Endothelial cell of umbilical vein (primary cell): ENCODE data around the gene RYR2. TPM values are rescaled to one million over a fixed set of nuclear protein-coding genes. Genes with fewer than 3 reads are reported as not detected.

Source experiments
- BruUV-seq: library from RNA; stranded (reverse); fragments of 400-500 nt; replicated peaks from 2 replicates; lab custom pipeline; 2021; lab: Mats Ljungman, UMichigan
- CTCF ChIA-PET: fragments of 300-600, 350-600 bp; sonication (Branson Sonifier 250); formaldehyde crosslinking; loops from one replicate; lab custom pipeline; 2021; ENCODE audit warnings: antibody characterized with exemption, inconsistent platforms; lab: Charles Lee
- POLR2A ChIA-PET: fragments of 300-600, 350-600 bp; sonication (Branson Sonifier 250); formaldehyde crosslinking; loops from one replicate; lab custom pipeline; 2021; ENCODE audit warnings: antibody characterized with exemption, inconsistent platforms; lab: Charles Lee
- DNase-seq: peaks from one replicate; pipeline ENCODE4 v3.0.0-alpha.2; 2011; ENCODE audit warnings: low read depth, low spot score
- FAIRE-seq: peaks from 2 replicates; lab custom pipeline; 2011; peaks lifted over from hg19 to GRCh38; lab: Jason Lieb, UNC
- H2AFZ ChIP-seq: 2 replicates; pipeline ENCODE4 v1.6.0; 2012; ENCODE audit warnings: low read depth, low read length, control low read depth, inconsistent platforms
- H3K27ac ChIP-seq: 2 replicates; pipeline ENCODE4 v1.5.1; 2011; ENCODE audit warnings: low read depth, mild to moderate bottlenecking, control low read depth, low read length, moderate library complexity; ENCODE audit not compliant: insufficient read depth
- H3K27me3 ChIP-seq, 2 experiments: 2 replicates each; pipeline versions ENCODE4 v1.6.0 to v1.6.1; 2011; ENCODE audit warnings: low read length in 2 of 2, mixed read lengths in 1 of 2; ENCODE audit not compliant: control insufficient read depth in 2 of 2, insufficient read depth in 2 of 2
- H3K36me3 ChIP-seq, 2 experiments: 2 replicates in 1 of 2; 3 replicates in 1 of 2; pipeline ENCODE4 v1.5.1; 2011; ENCODE audit warnings: low read length in 2 of 2, mild to moderate bottlenecking in 1 of 2, moderate library complexity in 1 of 2; ENCODE audit not compliant: control insufficient read depth in 2 of 2, insufficient read depth in 2 of 2; ENCODE audit errors: extremely low read depth in 1 of 2
- H3K4me1 ChIP-seq: 3 replicates; pipeline ENCODE4 v1.5.1; 2011; ENCODE audit warnings: mild to moderate bottlenecking, low read length; ENCODE audit not compliant: control insufficient read depth, insufficient read depth; ENCODE audit errors: extremely low read depth
- H3K4me2 ChIP-seq: 2 replicates; pipeline ENCODE4 v1.6.1; 2011; ENCODE audit warnings: low read length, control low read depth, mixed read lengths; ENCODE audit not compliant: insufficient read depth
- H3K4me3 ChIP-seq, 3 experiments: fragments of 200-600 bp in 1 of 3; sonication (generic), shearing (Covaris generic) in 1 of 3; replicated peaks in 1 of 3; 2 replicates each; pipeline ENCODE4 v1.5.1; 2011 to 2016; ENCODE audit warnings: control low read depth in 3 of 3, low read length in 3 of 3, mild to moderate bottlenecking in 2 of 3, inconsistent platforms in 1 of 3, low read depth in 1 of 3, moderate library complexity in 1 of 3; ENCODE audit not compliant: insufficient read depth in 1 of 3
- H3K79me2 ChIP-seq: 2 replicates; pipeline ENCODE4 v1.6.0; 2012; ENCODE audit warnings: low read length, inconsistent platforms; ENCODE audit not compliant: control insufficient read depth, insufficient read depth
- H3K9ac ChIP-seq: replicated peaks from 2 replicates; pipeline ENCODE3; 2011; ENCODE audit warnings: low read length, control low read depth; ENCODE audit not compliant: insufficient read depth; ENCODE audit errors: extremely low read depth
- H3K9me1 ChIP-seq: replicated peaks from 3 replicates; pipeline ENCODE4 v1.6.0; 2011; ENCODE audit warnings: mild to moderate bottlenecking, low read length; ENCODE audit not compliant: control insufficient read depth, insufficient read depth; ENCODE audit errors: extremely low read depth
- H3K9me3 ChIP-seq: replicated peaks from 2 replicates; pipeline ENCODE4 v1.5.1; 2012; ENCODE audit warnings: low read length, inconsistent platforms; ENCODE audit not compliant: control insufficient read depth, insufficient read depth
- H4K20me1 ChIP-seq: replicated peaks from 2 replicates; pipeline ENCODE3; 2011; ENCODE audit warnings: mild to moderate bottlenecking, low read length; ENCODE audit not compliant: control insufficient read depth, insufficient read depth; ENCODE audit errors: extremely low read depth
- CTCF ChIP-seq, 2 donors: IDR thresholded peaks; 1 replicate in 1 of 2; 2 replicates in 1 of 2; pipeline ENCODE4 v1.5.1; 2011; ENCODE audit warnings: low read length in 2 of 2, mild to moderate bottlenecking in 2 of 2, moderate library complexity in 2 of 2, control low read depth in 1 of 2, inconsistent platforms in 1 of 2, low read depth in 1 of 2; ENCODE audit not compliant: insufficient read depth in 1 of 2; ENCODE audit errors: extremely low read depth in 1 of 2
- EZH2 ChIP-seq: IDR thresholded peaks from 2 replicates; pipeline ENCODE4 v1.6.1; 2012; ENCODE audit warnings: borderline replicate concordance, low read depth, mild to moderate bottlenecking, moderate library complexity, low read length, inconsistent platforms; ENCODE audit not compliant: severe bottlenecking
- FOS ChIP-seq: IDR thresholded peaks from 2 replicates; pipeline ENCODE4 v1.6.1; 2011; ENCODE audit warnings: mild to moderate bottlenecking, low read length, moderate library complexity, borderline replicate concordance; ENCODE audit not compliant: insufficient read depth
- GATA2 ChIP-seq: IDR thresholded peaks from 2 replicates; pipeline ENCODE4 v1.7.0; 2011; ENCODE audit warnings: low read depth, mild to moderate bottlenecking, moderate library complexity, mixed read lengths, low read length; ENCODE audit not compliant: insufficient read length, insufficient read depth
- JUN ChIP-seq: IDR thresholded peaks from 2 replicates; pipeline ENCODE4 v1.6.1; 2011; ENCODE audit warnings: borderline replicate concordance, low read depth; ENCODE audit not compliant: insufficient read length, insufficient read depth
- MAX ChIP-seq: IDR thresholded peaks from 2 replicates; pipeline ENCODE4 v1.6.1; 2011; ENCODE audit not compliant: insufficient read depth, insufficient read length
- MYC ChIP-seq: IDR thresholded peaks from one replicate; pipeline ENCODE4 v1.6.1; 2011; ENCODE audit warnings: mild to moderate bottlenecking, low read depth, low read length
- POLR2A ChIP-seq: IDR thresholded peaks from 2 replicates; pipeline ENCODE4 v1.6.1; 2012; ENCODE audit warnings: low read depth, mild to moderate bottlenecking, control low read depth, low read length
- POLR2AphosphoS5 ChIP-seq: IDR thresholded peaks from 2 replicates; pipeline ENCODE4 v1.6.1; 2012; ENCODE audit warnings: low read depth, mild to moderate bottlenecking, control low read depth, low read length, moderate library complexity; ENCODE audit not compliant: insufficient read depth
- dilution Hi-C: fragments of 300-500 bp; cut with MboI; formaldehyde crosslinking; loops from one replicate; pipeline ENCODE4 v1.15.0; 2019; ENCODE audit warnings: low sequenced_read_pairs; ENCODE audit not compliant: extremely low pct_ligation_motif_present
- intact Hi-C: fragments of 100-400 bp; cut with micrococcal nuclease; formaldehyde crosslinking; loops from one replicate; pipeline ENCODE4 v1.10.0; 2022
- polyA plus RNA-seq, 4 experiments: library from polyadenylated mRNA; depleted of rRNA in 3 of 4; stranded (reverse) in 3 of 4; unstranded in 1 of 4; fragments of >200 nt; gene quantifications; 2 replicates each; pipeline versions ENCODE4 v1.2.1 to v1.2.3, GENCODE V29; 2011 to 2012; ENCODE audit warnings: missing spikeins in 1 of 4
- total RNA-seq: library from RNA; stranded (reverse); gene quantifications from 2 replicates; pipeline ENCODE4 v1.2.3, GENCODE V29; 2021

RYR2 gene
- total and polyA plus RNA-seq, 2 donors (not counting 3 experiments of a cell fraction or from before 2014, with no cell fraction given) = not detected

GRCh38 chr1:237736372-237737029, 694.5 kb downstream of the RYR2 start:
- Histone ChIP-seq H3K9me3 (peaks cover 4% of the 10 kb centered on the region), H3K79me2 (no peaks in the 10 kb centered on the region), H3K9me1 (no peaks in the 10 kb centered on the region), H3K9ac (no peak overlapping the region), H3K36me3 (no peaks in the 10 kb centered on the region), H3K27ac (no peak overlapping the region), H3K27me3 (no peaks in the 10 kb centered on the region), H3K4me1 (no peaks in the 10 kb centered on the region), H2AFZ (no peak overlapping the region), H3K4me2 (no peak overlapping the region), H4K20me1 (no peaks in the 10 kb centered on the region), H3K4me3 (no peak overlapping the region)
- POLR2A ChIA-PET = no interaction called here
- intact Hi-C loops (no loop called here), dilution Hi-C loops (no loop called here)
- no TSS peak for BruUV-seq
- DNase-seq = no peak
- CTCF ChIA-PET = no interaction called here
- FAIRE-seq = no peak
- TF ChIP-seq CTCF (IDR thresholded peaks at IDR 0.05; ENCODE audit: extremely low read depth in 1 of 2, insufficient read depth in 1 of 2, low read depth in 1 of 2, low read length in 2 of 2) = no peak
- no peak for TF ChIP-seq POLR2A
- TF ChIP-seq POLR2AphosphoS5 = no peak
- no peak for TF ChIP-seq EZH2
- TF ChIP-seq MAX = no peak
- no peak for TF ChIP-seq MYC
- TF ChIP-seq GATA2 = no peak
- no peak for TF ChIP-seq FOS
- TF ChIP-seq JUN = no peak
